Body of pancreas (tissue), 4 donors: ENCODE results near the gene PRR18. TPM values are rescaled to one million over a fixed set of nuclear protein-coding genes. Genes with fewer than 3 reads are reported as not detected.
A peak's percentile ranks its signal among the peaks of the same experiment; 100 is the strongest.

Experiments
- ATAC-seq: fragments of 150-250 bp; one replicate; pipeline ENCODE4 v1.9.1; 2016
- DNase-seq, 4 donors: peaks; one replicate each; pipeline ENCODE4 v3.0.0-alpha.2; 2019
- H3K27ac ChIP-seq, 4 donors: fragments of 200-600 bp; sonication (generic); 1 replicate in 3 of 4; 2 replicates in 1 of 4; pipeline versions ENCODE4 v1.5.1 to v1.6.1; 2016 to 2019; ENCODE audit warnings: mild to moderate bottlenecking in 1 of 4, mixed read lengths in 1 of 4, moderate library complexity in 1 of 4
- H3K27me3 ChIP-seq, 2 donors: fragments of 200-600 bp; sonication (generic); one replicate each; pipeline ENCODE4 v1.6.0; 2016; ENCODE audit warnings: mild to moderate bottlenecking in 1 of 2
- H3K36me3 ChIP-seq, 2 donors: fragments of 200-600 bp; sonication (generic); replicated peaks in 1 of 2; 2 replicates each; pipeline ENCODE4 v1.5.1; 2016; ENCODE audit warnings: low read depth in 2 of 2; ENCODE audit not compliant: insufficient read depth in 1 of 2
- H3K4me1 ChIP-seq: fragments of 200-600 bp; sonication (generic); one replicate; pipeline ENCODE4 v1.6.0; 2016
- H3K4me3 ChIP-seq, 2 donors: fragments of 200-600 bp; sonication (generic); 1 replicate in 1 of 2; 2 replicates in 1 of 2; pipeline ENCODE4 v1.5.1; 2016 to 2019
- H3K9me3 ChIP-seq, 3 donors: fragments of 200-600 bp; sonication (generic); 1 replicate in 2 of 3; 2 replicates in 1 of 3; pipeline ENCODE4 v1.5.1; 2016
- CTCF ChIP-seq, 7 experiments: fragments of 450-650 bp in 4 of 7; fragments of 200-600 bp in 3 of 7; sonication (generic) in 3 of 7; IDR thresholded peaks; one replicate each; pipeline ENCODE4 v1.5.1; 2016 to 2019; ENCODE audit warnings: antibody characterized with exemption in 7 of 7
- POLR2A ChIP-seq, 3 donors: fragments of 450-650 bp; IDR thresholded peaks; one replicate each; pipeline ENCODE4 v1.6.1; 2016; ENCODE audit warnings: antibody characterized with exemption in 3 of 3, mild to moderate bottlenecking in 2 of 3
- WGBS, 2 donors: methylation state at CpG; one replicate each; pipeline ENCODE4 v1.1.5; 2017; 5-methylcytosine and 5-hydroxymethylcytosine counted together
- intact Hi-C: fragments of 100-400 bp; cut with DNase I; formaldehyde crosslinking; loops from one replicate; pipeline ENCODE4 v1.15.1; 2023
- total RNA-seq, 2 donors: library from RNA; depleted of rRNA; stranded (reverse); fragments of >200 nt; gene quantifications; one replicate each; pipeline ENCODE4 v1.1.0, GENCODE V29; 2016

PRR18 gene
- total RNA-seq, 2 donors from 2014 or later = not detected

- no peaks in the 10 kb centered on the region for H3K36me3 ChIP-seq
- intact Hi-C loops = no loop called here
- TF ChIP-seq CTCF (IDR thresholded peaks at IDR 0.05) (no peak), POLR2A (IDR thresholded peaks at IDR 0.05) (no peak)
- peak overlapping the region; percentile 70 to 98 for H3K4me3 ChIP-seq
- ATAC-seq (peak; percentile 7), DNase-seq (peak in 3 of 4 donors; percentile 13 to 32 (median 27))
- H3K27ac ChIP-seq = peak overlapping the region; percentile 84 to 89 (median 85)
- no peaks in the 10 kb centered on the region for H3K9me3 ChIP-seq
- no peaks in the 10 kb centered on the region for H3K27me3 ChIP-seq
- peaks cover 34% of the 10 kb centered on the region for H3K4me1 ChIP-seq
- 0% methylated on average over 12 to 16 of the region's 16 CpGs for WGBS, 2 donors
Measured at GRCh38 chr6:166341977-166342348, 33.8 kb upstream of the PRR18 start.

- TF ChIP-seq CTCF (IDR thresholded peaks at IDR 0.05) = no peak
- no peak for TF ChIP-seq POLR2A (IDR thresholded peaks at IDR 0.05)
Measured at GRCh38 chr6:166341464-166341863, 33.3 kb upstream of the PRR18 start.

GRCh38 chr6:166338854-166339253, 30.7 kb upstream of the PRR18 start:
- no peaks in the 10 kb centered on the region for H3K9me3 ChIP-seq
- intact Hi-C loops = no loop called here
- no peak for ATAC-seq
- H3K4me3 ChIP-seq = no peak overlapping the region
- no peak overlapping the region for H3K27ac ChIP-seq
- no peak for DNase-seq
- H3K36me3 ChIP-seq = peaks cover 0 to 3% of the 10 kb centered on the region in 2 donors
- TF ChIP-seq CTCF (IDR thresholded peaks at IDR 0.05) (no peak), POLR2A (IDR thresholded peaks at IDR 0.05) (no peak)
- H3K27me3 ChIP-seq = no peaks in the 10 kb centered on the region
- peaks cover 34% of the 10 kb centered on the region for H3K4me1 ChIP-seq
- WGBS, 2 donors = 96 to 97% methylated on average over 9 of the region's 9 CpGs

More at GRCh38 chr6:166341464-166341863, 33.3 kb upstream of the PRR18 start:
- intact Hi-C loops = no loop called here
- H3K36me3 ChIP-seq = no peaks in the 10 kb centered on the region
- H3K27ac ChIP-seq = peak overlapping the region in 2 of 4 donors; percentile 84 to 86
- H3K4me1 ChIP-seq = peaks cover 34% of the 10 kb centered on the region
- peak overlapping the region; percentile 70 to 98 for H3K4me3 ChIP-seq
- no peak for ATAC-seq
- DNase-seq = no peak
- 16 to 26% methylated on average over 7 of the region's 7 CpGs for WGBS, 2 donors
- H3K9me3 ChIP-seq = no peaks in the 10 kb centered on the region
- no peaks in the 10 kb centered on the region for H3K27me3 ChIP-seq

- H3K27ac ChIP-seq = no peak overlapping the region
- intact Hi-C loops = no loop called here
- H3K27me3 ChIP-seq = no peaks in the 10 kb centered on the region
- peaks cover 26% of the 10 kb centered on the region for H3K4me1 ChIP-seq
- ATAC-seq = no peak
- no peak for TF ChIP-seq POLR2A (IDR thresholded peaks at IDR 0.05)
- no peak for TF ChIP-seq CTCF (IDR thresholded peaks at IDR 0.05)
- WGBS, 2 donors = 82 to 92% methylated on average over 3 of the region's 3 CpGs
- DNase-seq = no peak
- H3K36me3 ChIP-seq = peaks cover 0 to 3% of the 10 kb centered on the region in 2 donors
- no peak overlapping the region for H3K4me3 ChIP-seq
- H3K9me3 ChIP-seq = no peaks in the 10 kb centered on the region
Measured at GRCh38 chr6:166336847-166337246, 28.7 kb upstream of the PRR18 start.
